ENCODE results near the gene NUP35. TPM values are rescaled to one million over a fixed set of nuclear protein-coding genes. Genes with fewer than 3 reads are reported as not detected.

NUP35 gene, protein sequence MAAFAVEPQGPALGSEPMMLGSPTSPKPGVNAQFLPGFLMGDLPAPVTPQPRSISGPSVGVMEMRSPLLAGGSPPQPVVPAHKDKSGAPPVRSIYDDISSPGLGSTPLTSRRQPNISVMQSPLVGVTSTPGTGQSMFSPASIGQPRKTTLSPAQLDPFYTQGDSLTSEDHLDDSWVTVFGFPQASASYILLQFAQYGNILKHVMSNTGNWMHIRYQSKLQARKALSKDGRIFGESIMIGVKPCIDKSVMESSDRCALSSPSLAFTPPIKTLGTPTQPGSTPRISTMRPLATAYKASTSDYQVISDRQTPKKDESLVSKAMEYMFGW
- polyA plus RNA-seq (2013, experiment 1 of 2) = 11.5 TPM
- 14.4 TPM for polyA plus RNA-seq (2013, experiment 2 of 2)

DNA sequence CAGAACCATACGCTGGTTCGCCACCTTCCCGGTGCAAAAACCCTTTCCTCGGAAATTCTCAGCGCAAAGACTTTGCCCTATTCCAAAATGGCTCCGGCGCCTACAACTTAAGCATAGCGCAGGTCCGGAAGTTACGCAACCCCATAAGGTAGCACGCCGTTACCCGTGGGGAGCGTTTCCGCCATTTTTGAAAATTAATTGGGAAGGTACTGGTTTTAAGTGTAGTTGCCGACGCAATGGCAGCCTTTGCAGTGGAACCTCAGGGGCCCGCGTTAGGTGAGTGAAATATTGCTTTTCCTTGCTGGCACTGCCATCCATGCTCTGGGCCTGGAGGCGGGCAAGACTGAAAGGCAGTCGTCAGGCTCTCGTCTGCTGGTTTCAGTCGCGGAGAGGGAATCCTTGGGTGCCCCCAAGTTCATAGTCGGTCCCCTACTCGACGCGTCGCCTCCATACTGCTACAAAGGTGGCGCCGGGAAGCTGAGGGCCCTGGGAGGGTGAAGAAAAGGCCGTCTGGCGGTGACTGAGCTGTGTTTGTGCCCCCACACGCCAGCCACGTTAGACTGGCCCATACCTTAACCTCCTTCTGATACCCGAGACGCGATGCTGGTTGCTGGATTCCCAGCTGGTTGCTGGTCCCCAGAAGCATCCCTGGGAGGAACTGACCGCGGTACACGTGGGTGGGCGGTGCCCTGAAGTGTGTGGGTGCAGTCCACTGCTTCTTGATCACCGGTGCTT lies at the start of gene NUP35:
TSS of gene NUP35 (plus strand) at position 222 of the 735 bp plus-strand sequence. CDS start at position 237, 15 bp downstream.
- Histone ChIP-seq H3K4me3 (ENCODE audit: extremely low read depth, insufficient read depth, low read length, poor library complexity, severe bottlenecking) (peak within 1 kb of the TSS; percentile 85), H3K36me3 (ENCODE audit: control insufficient read depth, insufficient read depth, low read length) (no peaks in the 10 kb centered on the region), H3K27ac (ENCODE audit: low read depth, low read length, severe bottlenecking) (peak within 1 kb of the TSS; percentile 93), H3K9me3 (ENCODE audit: control insufficient read depth, low read length) (no peaks in the 10 kb centered on the region), H3K4me1 (ENCODE audit: control insufficient read depth, insufficient read depth, low read length, poor library complexity, severe bottlenecking) (peaks cover 6% of the 10 kb centered on the region)
- WGBS, 2 experiments (ENCODE audit: insufficient coverage in 2 of 2) = 0% methylated on average over 31 to 33 of the region's 43 CpGs

DNA sequence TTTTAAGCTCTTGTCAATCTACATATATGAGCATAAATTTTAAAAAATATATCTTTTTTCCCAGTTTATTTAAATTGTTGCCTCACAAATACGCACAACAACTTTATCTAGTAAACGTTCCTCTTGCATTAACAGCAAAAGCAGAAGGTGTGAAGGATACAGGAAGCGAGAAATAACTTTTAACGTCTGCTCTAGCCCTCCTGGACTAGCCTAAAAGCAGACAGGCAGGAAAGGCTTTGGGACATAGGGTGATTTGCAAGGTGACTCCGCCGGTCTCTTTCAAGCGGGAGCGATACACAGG lies 46.1 kb upstream of the NUP35 start:
- Histone ChIP-seq H3K36me3 (ENCODE audit: control insufficient read depth, insufficient read depth, low read length) (no peaks in the 10 kb centered on the region), H3K4me3 (ENCODE audit: extremely low read depth, insufficient read depth, low read length, poor library complexity, severe bottlenecking) (peak overlapping the region; percentile 47), H3K4me1 (ENCODE audit: control insufficient read depth, insufficient read depth, low read length, poor library complexity, severe bottlenecking) (no peaks in the 10 kb centered on the region), H3K27ac (ENCODE audit: low read depth, low read length, severe bottlenecking) (no peak overlapping the region), H3K9me3 (ENCODE audit: control insufficient read depth, low read length) (no peaks in the 10 kb centered on the region)
- WGBS, 2 experiments (ENCODE audit: insufficient coverage in 2 of 2) = 21 to 60% methylated on average over 4 to 6 of the region's 8 CpGs

DNA sequence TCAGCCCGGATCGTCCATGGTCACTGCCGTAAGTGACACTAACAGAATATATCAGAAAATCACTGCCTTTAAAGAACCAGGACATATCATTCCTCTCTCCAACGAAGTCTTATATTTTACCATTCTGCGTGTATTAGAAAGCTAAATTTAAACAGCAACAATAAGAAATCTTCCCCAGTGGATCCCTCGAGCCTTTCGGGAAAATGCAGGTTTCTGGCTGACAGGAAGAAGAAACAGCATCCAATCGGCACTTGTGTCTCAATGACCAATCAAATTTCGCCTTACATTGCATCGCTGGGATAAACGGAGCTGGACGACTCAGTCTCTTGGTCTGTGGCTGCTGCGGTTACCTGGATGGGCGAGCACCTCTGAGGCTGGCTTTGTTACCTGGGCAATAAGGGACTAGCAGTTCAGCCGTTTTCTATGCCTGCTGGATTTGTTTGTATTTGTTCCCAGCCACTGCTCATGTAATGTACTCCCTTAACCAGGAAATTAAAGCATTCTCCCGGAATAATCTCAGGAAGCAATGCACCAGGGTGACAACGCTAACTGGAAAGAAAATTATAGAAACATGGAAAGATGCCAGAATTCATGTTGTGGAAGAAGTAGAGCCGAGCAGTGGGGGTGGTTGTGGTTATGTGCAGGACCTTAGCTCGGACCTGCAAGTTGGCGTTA lies 45.6 kb upstream of the NUP35 start, which contains the start of gene DUSP19:
TSS of gene DUSP19 (plus strand) at position 284 of the 675 bp plus-strand sequence. CDS start at position 471, 187 bp downstream.
- no peaks in the 10 kb centered on the region for H3K36me3 ChIP-seq (ENCODE audit: control insufficient read depth, insufficient read depth, low read length)
- 38 to 43% methylated on average over 17 of the region's 20 CpGs for WGBS, 2 experiments (ENCODE audit: insufficient coverage in 2 of 2)
- H3K4me1 ChIP-seq (ENCODE audit: control insufficient read depth, insufficient read depth, low read length, poor library complexity, severe bottlenecking) = no peaks in the 10 kb centered on the region
- H3K27ac ChIP-seq (ENCODE audit: low read depth, low read length, severe bottlenecking) = no peak within 1 kb of the TSS
- H3K4me3 ChIP-seq (ENCODE audit: extremely low read depth, insufficient read depth, low read length, poor library complexity, severe bottlenecking) = peak within 1 kb of the TSS; percentile 47
- no peaks in the 10 kb centered on the region for H3K9me3 ChIP-seq (ENCODE audit: control insufficient read depth, low read length)

DNA sequence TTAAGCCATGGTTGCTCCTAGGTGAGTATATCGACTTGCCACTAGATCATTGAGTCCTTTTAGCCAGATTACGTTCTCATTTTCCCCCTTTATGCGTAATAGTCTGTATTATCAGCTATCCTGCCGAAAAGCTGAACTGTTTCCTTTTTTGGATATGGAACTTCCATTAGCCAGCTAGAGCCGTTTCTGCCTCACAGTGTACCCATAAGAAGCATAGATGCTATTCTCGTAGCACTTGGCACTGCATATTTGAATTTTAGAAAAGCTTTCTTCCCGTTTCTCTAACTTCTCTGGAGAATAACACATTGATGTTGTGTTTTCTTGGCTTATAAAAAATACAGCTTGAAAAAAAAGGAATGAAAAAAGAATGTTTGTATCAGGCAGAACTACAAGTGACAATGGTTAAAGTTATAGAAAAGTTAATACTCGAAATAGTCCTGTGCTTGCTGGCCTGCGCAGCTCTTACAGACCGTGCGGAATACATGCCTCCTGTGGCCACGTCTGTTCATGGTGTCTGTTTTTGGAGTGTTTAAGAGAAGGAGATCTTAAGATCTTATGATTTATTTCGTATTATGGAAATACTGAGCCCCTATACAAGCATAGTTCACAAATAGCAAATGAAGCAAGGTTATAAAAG lies 45.0 kb upstream of the NUP35 start:
- Histone ChIP-seq H3K27ac (ENCODE audit: low read depth, low read length, severe bottlenecking) (no peak overlapping the region), H3K9me3 (ENCODE audit: control insufficient read depth, low read length) (no peaks in the 10 kb centered on the region)

DNA sequence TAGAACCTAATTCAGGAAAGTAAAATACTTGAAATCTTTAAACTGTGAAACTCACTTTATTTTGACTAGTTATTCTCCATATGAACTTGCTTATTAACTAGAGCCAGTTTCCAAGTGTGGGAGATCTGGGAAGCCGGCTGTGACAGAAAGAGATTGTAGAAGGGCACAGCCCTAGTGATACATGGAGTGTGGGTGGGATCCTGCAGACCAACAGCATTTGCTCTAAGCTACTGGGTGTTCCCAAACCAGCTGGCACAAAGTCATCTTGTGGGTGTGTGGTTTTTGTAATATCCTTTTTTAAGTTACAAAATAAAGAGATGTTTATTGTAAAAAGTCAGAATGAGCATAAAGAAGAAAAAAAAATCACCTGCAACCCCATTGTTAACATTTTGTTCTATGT lies 42.3 kb upstream of the NUP35 start:
- Histone ChIP-seq H3K4me3 (ENCODE audit: extremely low read depth, insufficient read depth, low read length, poor library complexity, severe bottlenecking) (no peak overlapping the region), H3K27ac (ENCODE audit: low read depth, low read length, severe bottlenecking) (no peak overlapping the region), H3K4me1 (ENCODE audit: control insufficient read depth, insufficient read depth, low read length, poor library complexity, severe bottlenecking) (no peaks in the 10 kb centered on the region), H3K36me3 (ENCODE audit: control insufficient read depth, insufficient read depth, low read length) (no peaks in the 10 kb centered on the region), H3K9me3 (ENCODE audit: control insufficient read depth, low read length) (no peaks in the 10 kb centered on the region)
- WGBS, 2 experiments (ENCODE audit: insufficient coverage in 2 of 2) = 86 to 90% methylated on average over 1 of the region's 1 CpG

More for the DNA sequence above, 45.0 kb upstream of the NUP35 start:
- no peaks in the 10 kb centered on the region for H3K36me3 ChIP-seq (ENCODE audit: control insufficient read depth, insufficient read depth, low read length)
- peak overlapping the region; percentile 47 for H3K4me3 ChIP-seq (ENCODE audit: extremely low read depth, insufficient read depth, low read length, poor library complexity, severe bottlenecking)
- 86% methylated on average over 6 to 11 of the region's 13 CpGs for WGBS, 2 experiments (ENCODE audit: insufficient coverage in 2 of 2)
- H3K4me1 ChIP-seq (ENCODE audit: control insufficient read depth, insufficient read depth, low read length, poor library complexity, severe bottlenecking) = no peaks in the 10 kb centered on the region

DNA sequence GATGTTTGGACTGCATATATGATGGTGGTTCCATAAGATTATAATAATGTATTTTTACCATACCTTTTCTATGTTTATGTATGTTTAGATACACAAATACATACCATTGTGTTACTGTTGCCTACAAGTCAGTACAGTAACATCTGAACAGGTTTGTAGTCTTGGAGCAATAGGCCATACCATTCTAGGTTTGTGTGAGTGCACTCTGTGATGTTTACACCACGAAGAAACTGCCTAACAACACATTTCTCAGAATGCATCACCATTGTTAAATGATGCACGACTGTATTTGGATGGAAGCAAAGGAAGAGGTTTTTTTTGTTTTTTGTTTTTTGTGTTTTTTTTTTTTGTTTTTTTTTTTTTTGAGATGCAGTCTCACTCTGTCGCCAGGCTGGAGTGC lies 36.2 kb upstream of the NUP35 start:
- no peak overlapping the region for H3K4me3 ChIP-seq (ENCODE audit: extremely low read depth, insufficient read depth, low read length, poor library complexity, severe bottlenecking)
- H3K36me3 ChIP-seq (ENCODE audit: control insufficient read depth, insufficient read depth, low read length) = no peaks in the 10 kb centered on the region
- no peaks in the 10 kb centered on the region for H3K9me3 ChIP-seq (ENCODE audit: control insufficient read depth, low read length)
- H3K27ac ChIP-seq (ENCODE audit: low read depth, low read length, severe bottlenecking) = no peak overlapping the region
- H3K4me1 ChIP-seq (ENCODE audit: control insufficient read depth, insufficient read depth, low read length, poor library complexity, severe bottlenecking) = no peaks in the 10 kb centered on the region
- 80% methylated on average over 1 of the region's 3 CpGs; no CpG with 5 or more reads in 1 of the 2 experiments for WGBS, 2 experiments (ENCODE audit: insufficient coverage in 2 of 2)

DNA sequence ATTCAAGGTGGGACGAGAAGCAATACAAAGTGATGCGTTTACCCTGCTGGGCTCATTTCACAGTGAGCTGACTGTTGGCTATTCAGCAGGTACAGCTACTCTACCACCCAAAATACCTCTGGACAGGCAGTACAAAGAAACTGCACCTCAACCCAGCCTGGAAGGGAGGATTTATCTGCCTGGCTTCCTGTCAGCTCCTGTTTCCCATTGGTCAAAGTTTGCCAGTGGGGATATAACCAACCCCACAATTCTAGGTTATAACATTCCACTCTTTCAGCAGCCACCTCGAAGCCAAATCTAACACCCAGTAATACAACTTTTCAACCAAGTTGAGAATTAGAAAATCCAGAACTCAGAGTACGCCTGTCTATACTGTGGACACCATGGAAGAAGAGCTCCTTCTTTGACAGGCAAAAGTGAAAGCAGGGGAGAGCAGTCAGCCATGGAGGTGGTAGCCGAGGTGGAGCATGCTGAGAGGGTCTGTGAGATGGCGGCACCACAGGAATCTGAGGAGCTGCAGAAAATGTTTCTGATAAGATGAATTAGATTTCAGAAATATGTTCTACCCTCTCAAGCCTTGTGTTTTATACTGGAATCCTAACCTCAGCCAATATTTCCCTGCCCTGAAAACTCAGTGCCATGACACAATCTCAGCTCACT lies 34.9 kb upstream of the NUP35 start:
- Histone ChIP-seq H3K4me1 (ENCODE audit: control insufficient read depth, insufficient read depth, low read length, poor library complexity, severe bottlenecking) (no peaks in the 10 kb centered on the region), H3K27ac (ENCODE audit: low read depth, low read length, severe bottlenecking) (no peak overlapping the region), H3K9me3 (ENCODE audit: control insufficient read depth, low read length) (no peaks in the 10 kb centered on the region), H3K4me3 (ENCODE audit: extremely low read depth, insufficient read depth, low read length, poor library complexity, severe bottlenecking) (no peak overlapping the region), H3K36me3 (ENCODE audit: control insufficient read depth, insufficient read depth, low read length) (no peaks in the 10 kb centered on the region)
- WGBS, 2 experiments (ENCODE audit: insufficient coverage in 2 of 2) = 86 to 91% methylated on average over 4 to 6 of the region's 6 CpGs

DNA sequence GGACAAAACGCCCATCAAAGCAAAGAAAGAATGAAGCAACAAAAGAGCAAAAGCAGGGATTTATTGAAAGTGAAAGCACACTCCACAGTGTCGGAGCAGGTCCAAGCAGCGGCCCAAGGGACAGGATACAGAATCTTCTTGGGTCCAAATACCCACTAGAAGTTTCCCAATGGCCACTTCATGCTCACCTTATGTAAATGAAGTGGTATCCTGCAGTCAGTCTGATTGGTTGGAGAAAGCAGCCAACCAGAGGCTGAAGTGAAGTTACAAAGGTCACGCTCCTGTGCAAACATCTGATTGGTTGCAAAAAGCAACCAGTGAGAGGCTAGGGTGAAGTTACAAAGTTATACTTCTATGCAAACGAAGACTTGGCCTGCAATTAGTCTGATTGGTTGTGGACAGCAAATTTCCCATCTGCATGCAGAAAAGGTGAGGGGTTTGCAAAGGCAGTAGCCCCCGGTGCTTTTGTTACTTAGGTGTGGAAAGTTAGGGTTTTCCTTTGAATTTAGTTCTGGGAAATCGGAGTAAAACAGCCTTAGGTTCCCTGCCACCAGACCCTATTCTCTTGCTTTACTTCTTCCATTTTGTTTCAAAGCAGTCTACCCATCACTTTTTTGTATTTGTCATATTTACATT lies 32.8 kb upstream of the NUP35 start:
- Histone ChIP-seq H3K27ac (ENCODE audit: low read depth, low read length, severe bottlenecking) (no peak overlapping the region), H3K4me3 (ENCODE audit: extremely low read depth, insufficient read depth, low read length, poor library complexity, severe bottlenecking) (no peak overlapping the region), H3K9me3 (ENCODE audit: control insufficient read depth, low read length) (no peaks in the 10 kb centered on the region), H3K4me1 (ENCODE audit: control insufficient read depth, insufficient read depth, low read length, poor library complexity, severe bottlenecking) (no peaks in the 10 kb centered on the region), H3K36me3 (ENCODE audit: control insufficient read depth, insufficient read depth, low read length) (no peaks in the 10 kb centered on the region)
- 89 to 96% methylated on average over 4 to 5 of the region's 7 CpGs for WGBS, 2 experiments (ENCODE audit: insufficient coverage in 2 of 2)

DNA sequence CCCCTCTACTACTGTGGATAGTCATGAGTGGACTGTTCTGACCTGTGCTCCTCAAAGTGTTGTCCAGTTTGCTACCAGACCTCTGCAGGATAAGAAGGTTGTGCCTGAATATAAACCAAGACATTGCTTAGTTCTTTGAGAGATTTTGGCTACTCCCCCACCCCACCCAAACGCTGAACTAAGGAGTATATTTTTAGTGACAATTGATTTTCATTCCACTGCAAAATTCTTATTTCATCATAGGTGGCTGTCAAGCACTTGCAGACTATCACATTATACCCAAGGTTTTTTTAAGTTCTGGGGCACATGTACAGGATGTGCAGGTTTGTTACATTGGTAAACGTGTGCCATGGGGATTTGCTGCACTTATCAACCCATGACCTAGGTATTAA lies 32.3 kb upstream of the NUP35 start:
- Histone ChIP-seq H3K4me3 (ENCODE audit: extremely low read depth, insufficient read depth, low read length, poor library complexity, severe bottlenecking) (no peak overlapping the region), H3K36me3 (ENCODE audit: control insufficient read depth, insufficient read depth, low read length) (no peaks in the 10 kb centered on the region), H3K27ac (ENCODE audit: low read depth, low read length, severe bottlenecking) (no peak overlapping the region), H3K9me3 (ENCODE audit: control insufficient read depth, low read length) (no peaks in the 10 kb centered on the region), H3K4me1 (ENCODE audit: control insufficient read depth, insufficient read depth, low read length, poor library complexity, severe bottlenecking) (no peaks in the 10 kb centered on the region)
- 100% methylated on average over 1 of the region's 2 CpGs for WGBS, 2 experiments (ENCODE audit: insufficient coverage in 2 of 2)

All from mesodermal cell (in vitro differentiated cells).